Astrocyte (in vitro differentiated cells and primary cell): ENCODE results near the gene CREB3L4.

Source experiments
- EZH2 ChIP-seq: IDR thresholded peaks from 2 replicates; pipeline ENCODE4 v1.6.1; 2012; ENCODE audit warnings: mild to moderate bottlenecking, low read length, inconsistent platforms; ENCODE audit not compliant: insufficient read depth
- TF ChIP-seq, protein P1 (sequence below): IDR thresholded peaks from 2 replicates; pipeline ENCODE4 v1.5.1; 2011; ENCODE audit warnings: low read depth, mild to moderate bottlenecking, inconsistent platforms, low read length, moderate library complexity; ENCODE audit not compliant: insufficient read depth

DNA sequence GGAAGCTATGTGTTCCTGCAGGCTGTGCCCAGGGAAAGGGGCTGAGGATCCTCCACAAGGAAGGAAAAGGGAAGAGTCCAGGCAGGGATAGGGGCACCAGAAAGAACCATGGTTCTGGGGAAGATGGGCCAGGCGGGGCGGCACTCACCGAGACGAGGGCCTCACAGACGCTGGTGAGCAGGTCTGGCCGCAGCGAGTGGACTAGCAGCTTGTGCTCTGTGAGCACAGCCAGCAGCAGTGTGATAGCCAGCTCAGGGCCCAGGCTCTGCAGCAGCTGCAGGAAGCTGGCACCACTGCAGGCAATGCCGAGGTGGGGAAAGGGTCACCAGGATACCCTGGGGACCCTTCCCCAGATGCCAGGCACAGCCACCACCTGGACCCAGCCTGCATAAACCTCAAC lies 26.9 kb upstream of the CREB3L4 start:
- no peak for TF ChIP-seq EZH2
- TF ChIP-seq, protein P1, sequence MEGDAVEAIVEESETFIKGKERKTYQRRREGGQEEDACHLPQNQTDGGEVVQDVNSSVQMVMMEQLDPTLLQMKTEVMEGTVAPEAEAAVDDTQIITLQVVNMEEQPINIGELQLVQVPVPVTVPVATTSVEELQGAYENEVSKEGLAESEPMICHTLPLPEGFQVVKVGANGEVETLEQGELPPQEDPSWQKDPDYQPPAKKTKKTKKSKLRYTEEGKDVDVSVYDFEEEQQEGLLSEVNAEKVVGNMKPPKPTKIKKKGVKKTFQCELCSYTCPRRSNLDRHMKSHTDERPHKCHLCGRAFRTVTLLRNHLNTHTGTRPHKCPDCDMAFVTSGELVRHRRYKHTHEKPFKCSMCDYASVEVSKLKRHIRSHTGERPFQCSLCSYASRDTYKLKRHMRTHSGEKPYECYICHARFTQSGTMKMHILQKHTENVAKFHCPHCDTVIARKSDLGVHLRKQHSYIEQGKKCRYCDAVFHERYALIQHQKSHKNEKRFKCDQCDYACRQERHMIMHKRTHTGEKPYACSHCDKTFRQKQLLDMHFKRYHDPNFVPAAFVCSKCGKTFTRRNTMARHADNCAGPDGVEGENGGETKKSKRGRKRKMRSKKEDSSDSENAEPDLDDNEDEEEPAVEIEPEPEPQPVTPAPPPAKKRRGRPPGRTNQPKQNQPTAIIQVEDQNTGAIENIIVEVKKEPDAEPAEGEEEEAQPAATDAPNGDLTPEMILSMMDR: no peak
